ENCODE measurements around the gene OR11A1.

OR11A1 gene

GRCh38 chr6:29479560-29479959 is 22.7 kb upstream of the OR11A1 start:
- no peak overlapping the region for H3K4me3 ChIP-seq (ENCODE audit: low read depth, low read length)
- H3K9me3 ChIP-seq (ENCODE audit: control insufficient read depth, insufficient read depth, low read depth, low read length) = no peaks in the 10 kb centered on the region
- no peaks in the 10 kb centered on the region for H3K4me1 ChIP-seq (ENCODE audit: control insufficient read depth, insufficient read depth, low read length)
- no peaks in the 10 kb centered on the region for H3K36me3 ChIP-seq (ENCODE audit: control insufficient read depth, insufficient read depth, low read length)
- H3K27ac ChIP-seq (ENCODE audit: low read depth, low read length) = no peak overlapping the region
- H3K27me3 ChIP-seq (ENCODE audit: control insufficient read depth, insufficient read depth, low read length) = no peaks in the 10 kb centered on the region
- H3K9ac ChIP-seq (ENCODE audit: low read length) = no peak overlapping the region

GRCh38 chr6:29478740-29479139 is 21.9 kb upstream of the OR11A1 start:
- Histone ChIP-seq H3K4me3 (ENCODE audit: low read depth, low read length) (no peak overlapping the region), H3K36me3 (ENCODE audit: control insufficient read depth, insufficient read depth, low read length) (no peaks in the 10 kb centered on the region), H3K9ac (ENCODE audit: low read length) (no peak overlapping the region)

GRCh38 chr6:29477923-29478450 is 21.1 kb upstream of the OR11A1 start:
- Histone ChIP-seq H3K9me3 (ENCODE audit: control insufficient read depth, insufficient read depth, low read depth, low read length) (no peaks in the 10 kb centered on the region), H3K4me3 (ENCODE audit: low read depth, low read length) (no peak overlapping the region), H3K27me3 (ENCODE audit: control insufficient read depth, insufficient read depth, low read length) (no peaks in the 10 kb centered on the region)

More at GRCh38 chr6:29478740-29479139, 21.9 kb upstream of the OR11A1 start:
- no peaks in the 10 kb centered on the region for H3K27me3 ChIP-seq (ENCODE audit: control insufficient read depth, insufficient read depth, low read length)
- H3K27ac ChIP-seq (ENCODE audit: low read depth, low read length) = no peak overlapping the region
- no peaks in the 10 kb centered on the region for H3K9me3 ChIP-seq (ENCODE audit: control insufficient read depth, insufficient read depth, low read depth, low read length)
- H3K4me1 ChIP-seq (ENCODE audit: control insufficient read depth, insufficient read depth, low read length) = no peaks in the 10 kb centered on the region

GRCh38 chr6:29474996-29475395 is 18.1 kb upstream of the OR11A1 start:
- Histone ChIP-seq H3K27me3 (ENCODE audit: control insufficient read depth, insufficient read depth, low read length) (no peaks in the 10 kb centered on the region), H3K4me3 (ENCODE audit: low read depth, low read length) (no peak overlapping the region)

More at GRCh38 chr6:29477923-29478450, 21.1 kb upstream of the OR11A1 start:
- no peaks in the 10 kb centered on the region for H3K36me3 ChIP-seq (ENCODE audit: control insufficient read depth, insufficient read depth, low read length)
- H3K27ac ChIP-seq (ENCODE audit: low read depth, low read length) = no peak overlapping the region
- no peak overlapping the region for H3K9ac ChIP-seq (ENCODE audit: low read length)
- no peaks in the 10 kb centered on the region for H3K4me1 ChIP-seq (ENCODE audit: control insufficient read depth, insufficient read depth, low read length)

GRCh38 chr6:29466241-29466640 is 9.4 kb upstream of the OR11A1 start:
- Histone ChIP-seq H3K4me1 (ENCODE audit: control insufficient read depth, insufficient read depth, low read length) (no peaks in the 10 kb centered on the region), H3K27ac (ENCODE audit: low read depth, low read length) (no peak overlapping the region), H3K9ac (ENCODE audit: low read length) (no peak overlapping the region), H3K9me3 (ENCODE audit: control insufficient read depth, insufficient read depth, low read depth, low read length) (no peaks in the 10 kb centered on the region), H3K4me3 (ENCODE audit: low read depth, low read length) (no peak overlapping the region), H3K27me3 (ENCODE audit: control insufficient read depth, insufficient read depth, low read length) (no peaks in the 10 kb centered on the region), H3K36me3 (ENCODE audit: control insufficient read depth, insufficient read depth, low read length) (no peaks in the 10 kb centered on the region)

More at GRCh38 chr6:29474996-29475395, 18.1 kb upstream of the OR11A1 start:
- no peak overlapping the region for H3K9ac ChIP-seq (ENCODE audit: low read length)
- H3K9me3 ChIP-seq (ENCODE audit: control insufficient read depth, insufficient read depth, low read depth, low read length) = no peaks in the 10 kb centered on the region
- H3K36me3 ChIP-seq (ENCODE audit: control insufficient read depth, insufficient read depth, low read length) = no peaks in the 10 kb centered on the region
- no peaks in the 10 kb centered on the region for H3K4me1 ChIP-seq (ENCODE audit: control insufficient read depth, insufficient read depth, low read length)
- no peak overlapping the region for H3K27ac ChIP-seq (ENCODE audit: low read depth, low read length)

GRCh38 chr6:29465801-29466200 is 8.9 kb upstream of the OR11A1 start:
- Histone ChIP-seq H3K27me3 (ENCODE audit: control insufficient read depth, insufficient read depth, low read length) (no peaks in the 10 kb centered on the region), H3K4me3 (ENCODE audit: low read depth, low read length) (no peak overlapping the region), H3K9me3 (ENCODE audit: control insufficient read depth, insufficient read depth, low read depth, low read length) (no peaks in the 10 kb centered on the region), H3K27ac (ENCODE audit: low read depth, low read length) (no peak overlapping the region), H3K9ac (ENCODE audit: low read length) (no peak overlapping the region), H3K4me1 (ENCODE audit: control insufficient read depth, insufficient read depth, low read length) (no peaks in the 10 kb centered on the region), H3K36me3 (ENCODE audit: control insufficient read depth, insufficient read depth, low read length) (no peaks in the 10 kb centered on the region)

GRCh38 chr6:29465279-29465678 is 8.4 kb upstream of the OR11A1 start:
- Histone ChIP-seq H3K27ac (ENCODE audit: low read depth, low read length) (no peak overlapping the region), H3K4me1 (ENCODE audit: control insufficient read depth, insufficient read depth, low read length) (no peaks in the 10 kb centered on the region), H3K9me3 (ENCODE audit: control insufficient read depth, insufficient read depth, low read depth, low read length) (no peaks in the 10 kb centered on the region), H3K4me3 (ENCODE audit: low read depth, low read length) (no peak overlapping the region), H3K36me3 (ENCODE audit: control insufficient read depth, insufficient read depth, low read length) (no peaks in the 10 kb centered on the region), H3K9ac (ENCODE audit: low read length) (no peak overlapping the region), H3K27me3 (ENCODE audit: control insufficient read depth, insufficient read depth, low read length) (no peaks in the 10 kb centered on the region)

GRCh38 chr6:29462022-29462421 is 5.2 kb upstream of the OR11A1 start:
- Histone ChIP-seq H3K4me1 (ENCODE audit: control insufficient read depth, insufficient read depth, low read length) (no peaks in the 10 kb centered on the region), H3K4me3 (ENCODE audit: low read depth, low read length) (no peak overlapping the region), H3K27ac (ENCODE audit: low read depth, low read length) (no peak overlapping the region), H3K36me3 (ENCODE audit: control insufficient read depth, insufficient read depth, low read length) (no peaks in the 10 kb centered on the region), H3K9me3 (ENCODE audit: control insufficient read depth, insufficient read depth, low read depth, low read length) (no peaks in the 10 kb centered on the region), H3K27me3 (ENCODE audit: control insufficient read depth, insufficient read depth, low read length) (no peaks in the 10 kb centered on the region), H3K9ac (ENCODE audit: low read length) (no peak overlapping the region)

- H3K36me3 ChIP-seq (ENCODE audit: control insufficient read depth, insufficient read depth, low read length) = no peaks in the 10 kb centered on the region
- H3K27me3 ChIP-seq (ENCODE audit: control insufficient read depth, insufficient read depth, low read length) = no peaks in the 10 kb centered on the region
- H3K27ac ChIP-seq (ENCODE audit: low read depth, low read length) = no peak overlapping the region
- no peak overlapping the region for H3K9ac ChIP-seq (ENCODE audit: low read length)
- no peak overlapping the region for H3K4me3 ChIP-seq (ENCODE audit: low read depth, low read length)
- no peaks in the 10 kb centered on the region for H3K4me1 ChIP-seq (ENCODE audit: control insufficient read depth, insufficient read depth, low read length)
- H3K9me3 ChIP-seq (ENCODE audit: control insufficient read depth, insufficient read depth, low read depth, low read length) = no peaks in the 10 kb centered on the region
Measured at GRCh38 chr6:29461021-29461814, 4.3 kb upstream of the OR11A1 start.

GRCh38 chr6:29451471-29452193 is 5.2 kb downstream of the OR11A1 start:
- H3K9ac ChIP-seq (ENCODE audit: low read length) = no peak overlapping the region
- no peaks in the 10 kb centered on the region for H3K9me3 ChIP-seq (ENCODE audit: control insufficient read depth, insufficient read depth, low read depth, low read length)

GRCh38 chr6:29447670-29448069 is 9.2 kb downstream of the OR11A1 start:
- H3K36me3 ChIP-seq (ENCODE audit: control insufficient read depth, insufficient read depth, low read length) = no peaks in the 10 kb centered on the region
- H3K9me3 ChIP-seq (ENCODE audit: control insufficient read depth, insufficient read depth, low read depth, low read length) = 0 out of 2 replicates have a peak, but pooled peaks cover 8% of the 10 kb centered on the region
- H3K4me3 ChIP-seq (ENCODE audit: low read depth, low read length) = no peak overlapping the region
- H3K27me3 ChIP-seq (ENCODE audit: control insufficient read depth, insufficient read depth, low read length) = no peaks in the 10 kb centered on the region
- H3K9ac ChIP-seq (ENCODE audit: low read length) = no peak overlapping the region
- H3K27ac ChIP-seq (ENCODE audit: low read depth, low read length) = peak overlapping the region; percentile 71; the same call in 1 of the 2 replicates
- H3K4me1 ChIP-seq (ENCODE audit: control insufficient read depth, insufficient read depth, low read length) = peaks cover 7% of the 10 kb centered on the region

More at GRCh38 chr6:29451471-29452193, 5.2 kb downstream of the OR11A1 start:
- Histone ChIP-seq H3K27me3 (ENCODE audit: control insufficient read depth, insufficient read depth, low read length) (no peaks in the 10 kb centered on the region), H3K36me3 (ENCODE audit: control insufficient read depth, insufficient read depth, low read length) (no peaks in the 10 kb centered on the region), H3K27ac (ENCODE audit: low read depth, low read length) (no peak overlapping the region), H3K4me3 (ENCODE audit: low read depth, low read length) (no peak overlapping the region), H3K4me1 (ENCODE audit: control insufficient read depth, insufficient read depth, low read length) (peaks cover 7% of the 10 kb centered on the region)

All from HUES6 (cell line).